ENCODE results near the gene TMEM217.
"Not testable (repeated sequence)": the region's sequence is repeated elsewhere in the genome, so short reads cannot be mapped to it uniquely, and the experiment has no call there.

The TMEM217 gene

GRCh38 chr6:37303091-37303660, 45.2 kb upstream of the TMEM217 start:
- no peak for TF ChIP-seq CTCF (IDR thresholded peaks at IDR 0.05; ENCODE audit: low read depth, low read length)
- Histone ChIP-seq H3K27me3 (no peaks in the 10 kb centered on the region), H3K4me3 (ENCODE audit: low read depth, low read length) (no peak overlapping the region), H3K4me1 (no peaks in the 10 kb centered on the region; the same call in 1 of the 2 replicates), H3K36me3 (peaks cover 7% of the 10 kb centered on the region), H3K9me3 (no peaks in the 10 kb centered on the region)
- no peak for DNase-seq

DNA sequence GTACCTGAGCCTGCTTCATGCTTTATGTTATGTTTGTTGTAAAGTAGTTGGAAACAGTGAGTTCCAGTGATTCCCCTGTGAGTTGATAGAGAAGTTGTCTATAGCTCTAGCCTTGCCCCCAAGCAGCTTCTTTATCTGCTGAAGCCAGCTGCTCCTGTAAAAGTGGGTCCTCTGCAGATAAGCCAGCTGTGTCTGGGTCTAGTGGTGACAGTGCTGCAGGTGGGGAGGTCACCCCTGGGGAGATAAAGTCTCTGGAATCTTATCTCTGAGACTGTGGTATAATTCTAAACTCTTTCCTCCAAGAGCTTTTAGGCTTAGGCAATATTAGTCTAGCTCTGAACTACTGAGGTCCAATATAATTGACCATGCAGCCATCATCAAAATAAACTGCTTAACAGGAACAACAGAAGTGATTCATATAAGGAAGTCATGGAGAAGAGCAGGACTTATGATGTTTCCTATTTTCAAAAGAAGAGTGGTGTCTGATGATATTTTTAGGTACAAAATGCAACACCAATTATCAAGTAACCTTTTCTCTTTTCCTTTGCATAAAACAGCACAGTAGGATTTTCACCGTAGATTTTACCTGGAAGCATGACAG, 44.2 kb upstream of the TMEM217 start:
- Histone ChIP-seq H3K4me1 (no peaks in the 10 kb centered on the region; the same call in 1 of the 2 replicates), H3K36me3 (peaks cover 7% of the 10 kb centered on the region), H3K4me3 (ENCODE audit: low read depth, low read length) (no peak overlapping the region), H3K9me3 (no peaks in the 10 kb centered on the region), H3K27me3 (no peaks in the 10 kb centered on the region)
- no peak for TF ChIP-seq CTCF (IDR thresholded peaks at IDR 0.05; ENCODE audit: low read depth, low read length)
- DNase-seq = no peak

- no peak for TF ChIP-seq CTCF (IDR thresholded peaks at IDR 0.05; ENCODE audit: low read depth, low read length)
- Histone ChIP-seq H3K36me3 (peaks cover 12% of the 10 kb centered on the region), H3K4me3 (ENCODE audit: low read depth, low read length) (no peak overlapping the region), H3K27me3 (no peaks in the 10 kb centered on the region), H3K4me1 (no peaks in the 10 kb centered on the region; the same call in 1 of the 2 replicates), H3K9me3 (no peaks in the 10 kb centered on the region)
- no peak for DNase-seq
These were observed 42.0 kb upstream of the TMEM217 start for GRCh38 chr6:37299990-37300389.

- no peaks in the 10 kb centered on the region for H3K9me3 ChIP-seq
- TF ChIP-seq CTCF (IDR thresholded peaks at IDR 0.05; ENCODE audit: low read depth, low read length) = no peak
- no peak for DNase-seq
- peaks cover 12% of the 10 kb centered on the region for H3K36me3 ChIP-seq
- H3K4me3 ChIP-seq (ENCODE audit: low read depth, low read length) = no peak overlapping the region
- H3K4me1 ChIP-seq = no peaks in the 10 kb centered on the region; the same call in 1 of the 2 replicates
- no peaks in the 10 kb centered on the region for H3K27me3 ChIP-seq
These were observed 41.0 kb upstream of the TMEM217 start for GRCh38 chr6:37298958-37299357.

DNA sequence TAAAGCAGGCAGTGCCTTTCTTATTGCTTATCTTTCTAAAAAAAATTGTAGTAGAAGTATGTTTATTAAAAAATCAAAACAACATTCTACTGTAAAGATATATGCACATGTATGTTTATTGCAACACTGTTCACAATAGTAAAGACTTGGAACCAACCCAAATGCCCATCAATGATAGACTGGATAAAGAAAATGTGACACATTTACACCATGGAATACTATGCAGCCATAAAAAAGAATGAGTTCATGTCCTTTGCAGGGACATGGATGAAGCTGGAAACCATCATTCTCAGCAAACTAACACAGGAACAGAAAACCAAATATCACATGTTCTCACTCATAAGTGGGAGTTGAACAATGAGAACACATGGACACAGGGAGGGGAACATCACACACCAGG, 39.7 kb upstream of the TMEM217 start:
- not testable (repeated sequence) for DNase-seq; H3K4me1 ChIP-seq; H3K9me3 ChIP-seq; H3K4me3 ChIP-seq (ENCODE audit: low read depth, low read length); H3K27me3 ChIP-seq
- peaks cover 13% of the 10 kb centered on the region for H3K36me3 ChIP-seq

DNA sequence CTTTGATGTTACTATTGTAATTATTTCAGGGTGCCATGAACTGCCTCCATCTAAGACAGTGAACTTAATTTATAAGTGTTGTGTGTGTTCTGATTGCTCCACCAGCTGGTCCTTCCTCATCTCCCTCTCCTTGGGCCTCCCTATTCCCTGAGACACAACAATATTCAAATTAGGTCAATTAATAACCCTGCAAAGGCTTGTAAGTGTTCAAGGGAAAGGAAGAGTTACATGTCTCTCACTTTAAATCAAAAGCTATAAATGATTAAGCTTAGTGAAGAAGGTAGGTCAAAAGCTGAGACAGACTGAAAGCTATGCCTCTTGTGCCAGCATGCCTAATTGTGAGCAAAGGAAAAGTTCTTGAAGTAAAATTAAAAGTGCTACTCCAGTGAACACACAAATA, 35.5 kb upstream of the TMEM217 start:
- Histone ChIP-seq H3K36me3 (peaks cover 19% of the 10 kb centered on the region), H3K4me1 (no peaks in the 10 kb centered on the region), H3K27me3 (no peaks in the 10 kb centered on the region), H3K4me3 (ENCODE audit: low read depth, low read length) (no peak overlapping the region), H3K9me3 (no peaks in the 10 kb centered on the region)
- no peak for TF ChIP-seq CTCF (IDR thresholded peaks at IDR 0.05; ENCODE audit: low read depth, low read length)
- no peak for DNase-seq

Measured in BE2C (cell line).